K562 (cell line): Measurements from ENCODE around the gene NR5A1. TPM values are rescaled to one million over a fixed set of nuclear protein-coding genes. Genes with fewer than 3 reads are reported as not detected.

ENCODE experiments used
- ESRRA ChIP-seq: fragments of 450-650 bp; IDR thresholded peaks from 2 replicates; pipeline ENCODE4 v1.6.1; 2014; ENCODE audit warnings: low read depth, mild to moderate bottlenecking, moderate library complexity, borderline replicate concordance
- MAFK ChIP-seq: IDR thresholded peaks from 2 replicates; pipeline ENCODE4 v1.6.1; 2011; ENCODE audit warnings: low read length, improper control_type of control experiment
- NR1H2 ChIP-seq: sonication (generic); formaldehyde crosslinking; IDR thresholded peaks from 2 replicates; pipeline ENCODE4 v1.4.0; 2020; ENCODE audit warnings: mild to moderate bottlenecking, missing genetic modification reagents
- SAFB2 ChIP-seq: fragments of 200-400 bp; formaldehyde crosslinking; IDR thresholded peaks from 2 replicates; pipeline ENCODE4 v1.6.1; 2018; ENCODE audit warnings: borderline replicate concordance, low read length, low read depth, moderate library complexity; ENCODE audit not compliant: severe bottlenecking
- SETDB1 ChIP-seq: IDR thresholded peaks from one replicate; pipeline ENCODE4 v1.6.1; 2012; ENCODE audit warnings: low read length, control low read depth, inconsistent platforms
- SMAD1 ChIP-seq: fragments of 150-350 bp; IDR thresholded peaks from 2 replicates; pipeline ENCODE4 v1.6.1; 2014; ENCODE audit warnings: low read length, low read depth; ENCODE audit not compliant: partially characterized antibody
- SNRNP70 ChIP-seq: fragments of 200-400 bp; formaldehyde crosslinking; optimal IDR thresholded peaks from 2 replicates; pipeline ENCODE3; 2017; ENCODE audit warnings: low read depth, low read length
- TAF9B ChIP-seq: fragments of 450-650 bp; IDR thresholded peaks from 2 replicates; pipeline ENCODE4 v1.6.1; 2018; ENCODE audit warnings: mild to moderate bottlenecking; ENCODE audit not compliant: partially characterized antibody
- ZBTB8A ChIP-seq: fragments of 450-650 bp; IDR thresholded peaks from 2 replicates; pipeline ENCODE4 v1.6.1; 2018; ENCODE audit warnings: mild to moderate bottlenecking, moderate library complexity; ENCODE audit not compliant: partially characterized antibody
- ZNF146 ChIP-seq: IDR thresholded peaks from one replicate; pipeline ENCODE4 v1.6.1; 2018; ENCODE audit warnings: missing compliant biosample characterization; ENCODE audit not compliant: unreplicated experiment
- ZNF3 ChIP-seq: fragments of 250-450 bp; sonication (Bioruptor Pico); IDR thresholded peaks from 2 replicates; pipeline ENCODE4 v1.5.0; 2021; ENCODE audit warnings: mild to moderate bottlenecking, moderate library complexity
- ZNF324 ChIP-seq: fragments of 250-450 bp; sonication (Bioruptor Pico); IDR thresholded peaks from 2 replicates; pipeline ENCODE4 v1.4.0; 2020; ENCODE audit warnings: mild to moderate bottlenecking
- ZNF384 ChIP-seq: IDR thresholded peaks from 2 replicates; pipeline ENCODE4 v1.6.1; 2012; ENCODE audit warnings: low read depth, low read length, improper control_type of control experiment
- polyA plus RNA-seq, 8 experiments: library from polyadenylated mRNA; depleted of rRNA in 4 of 8; stranded (reverse) in 5 of 8; unstranded in 3 of 8; fragments of >200 nt; fragmentation: Nextera tagmentation in 2 of 8; fragmentation: Illumina TruSeq in 1 of 8; extraction: Ambion mirVana in 2 of 8; extraction: Trizol in 1 of 8; gene quantifications; 2 replicates each; pipeline versions ENCODE4 v1.2.1 to v1.2.3, GENCODE V29; 2011 to 2014; ENCODE audit warnings: inconsistent platforms in 1 of 8, missing spikeins in 1 of 8
- total RNA-seq, 7 experiments: library from RNA; depleted of rRNA in 6 of 7; stranded (reverse); fragments of >200 nt in 6 of 7; fragmentation: Illumina TruSeq in 2 of 7; extraction: Trizol in 2 of 7; gene quantifications; 2 replicates each; pipeline versions ENCODE4 v1.2.1 to v1.2.3, GENCODE V29; 2011 to 2021; ENCODE audit warnings: low replicate concordance in 1 of 7
- TF ChIP-seq, protein P1 (sequence below): sonication (generic); formaldehyde crosslinking; IDR thresholded peaks from 2 replicates; pipeline ENCODE4 v1.8.0; 2022; ENCODE audit warnings: mild to moderate bottlenecking, missing genetic modification reagents, borderline replicate concordance
- TF ChIP-seq, protein P2 (sequence below): fragments of 250-450 bp; sonication (Bioruptor Pico); IDR thresholded peaks from 2 replicates; pipeline ENCODE4 v1.5.1; 2021; ENCODE audit warnings: mild to moderate bottlenecking
- TF ChIP-seq, protein P3 (sequence below): fragments of 450-650 bp; conservative IDR thresholded peaks from 2 replicates; pipeline ENCODE4 v1.6.1; 2016; ENCODE audit warnings: missing genetic modification characterization, low read depth, mild to moderate bottlenecking, control low read depth, missing compliant biosample characterization
- TF ChIP-seq, protein P4 (sequence below), 2 experiments: fragments of 200-800 bp in 1 of 2; sonication (Bioruptor generic) in 1 of 2; sonication (generic) in 1 of 2; formaldehyde crosslinking in 1 of 2; IDR thresholded peaks in 1 of 2; conservative IDR thresholded peaks in 1 of 2; 2 replicates each; pipeline versions ENCODE4 v1.5.0 to v1.6.1; 2016 to 2020; ENCODE audit warnings: missing compliant biosample characterization in 1 of 2, missing genetic modification characterization in 1 of 2, missing genetic modification reagents in 1 of 2
- TF ChIP-seq, protein P5 (sequence below): sonication (generic); formaldehyde crosslinking; IDR thresholded peaks from 2 replicates; pipeline ENCODE4 v1.8.0; 2023; ENCODE audit warnings: mild to moderate bottlenecking, missing genetic modification reagents

Gene NR5A1
- total and polyA plus RNA-seq, 9 of the 15 experiments (the other 6 are each of a cell fraction or from before 2014, with no cell fraction given): 0.11 to 0.32 (median 0.20) TPM; not detected in 6

DNA sequence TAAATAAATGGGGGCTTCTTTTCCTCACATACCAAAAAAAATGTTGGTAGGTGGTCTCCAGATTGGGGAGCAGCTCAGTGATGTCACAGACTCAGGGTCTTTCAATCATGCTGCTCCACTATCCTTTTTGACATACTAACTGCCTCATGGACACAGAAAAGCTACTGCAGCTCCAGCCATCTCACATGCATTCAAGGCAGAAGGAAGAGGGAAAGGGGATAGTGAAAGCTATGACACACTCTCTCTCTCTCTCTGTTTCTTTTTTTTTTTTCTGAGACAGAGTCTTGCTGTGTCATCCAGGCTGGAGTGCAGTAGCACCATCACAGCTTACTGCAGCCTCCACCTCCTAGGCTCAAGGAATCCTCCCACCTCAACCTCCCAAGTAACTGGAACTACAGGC lies 64.8 kb downstream of the NR5A1 start (continued):
- no peak for TF ChIP-seq MAFK
- no peak for TF ChIP-seq SMAD1
- no peak for TF ChIP-seq NR1H2
- no peak for TF ChIP-seq SAFB2
- TF ChIP-seq, protein P1, sequence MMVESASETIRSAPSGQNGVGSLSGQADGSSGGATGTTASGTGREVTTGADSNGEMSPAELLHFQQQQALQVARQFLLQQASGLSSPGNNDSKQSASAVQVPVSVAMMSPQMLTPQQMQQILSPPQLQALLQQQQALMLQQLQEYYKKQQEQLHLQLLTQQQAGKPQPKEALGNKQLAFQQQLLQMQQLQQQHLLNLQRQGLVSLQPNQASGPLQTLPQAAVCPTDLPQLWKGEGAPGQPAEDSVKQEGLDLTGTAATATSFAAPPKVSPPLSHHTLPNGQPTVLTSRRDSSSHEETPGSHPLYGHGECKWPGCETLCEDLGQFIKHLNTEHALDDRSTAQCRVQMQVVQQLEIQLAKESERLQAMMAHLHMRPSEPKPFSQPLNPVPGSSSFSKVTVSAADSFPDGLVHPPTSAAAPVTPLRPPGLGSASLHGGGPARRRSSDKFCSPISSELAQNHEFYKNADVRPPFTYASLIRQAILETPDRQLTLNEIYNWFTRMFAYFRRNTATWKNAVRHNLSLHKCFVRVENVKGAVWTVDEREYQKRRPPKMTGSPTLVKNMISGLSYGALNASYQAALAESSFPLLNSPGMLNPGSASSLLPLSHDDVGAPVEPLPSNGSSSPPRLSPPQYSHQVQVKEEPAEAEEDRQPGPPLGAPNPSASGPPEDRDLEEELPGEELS (CRISPR knock-in tag): no peak
- no peak for TF ChIP-seq SNRNP70
- TF ChIP-seq, protein P2, sequence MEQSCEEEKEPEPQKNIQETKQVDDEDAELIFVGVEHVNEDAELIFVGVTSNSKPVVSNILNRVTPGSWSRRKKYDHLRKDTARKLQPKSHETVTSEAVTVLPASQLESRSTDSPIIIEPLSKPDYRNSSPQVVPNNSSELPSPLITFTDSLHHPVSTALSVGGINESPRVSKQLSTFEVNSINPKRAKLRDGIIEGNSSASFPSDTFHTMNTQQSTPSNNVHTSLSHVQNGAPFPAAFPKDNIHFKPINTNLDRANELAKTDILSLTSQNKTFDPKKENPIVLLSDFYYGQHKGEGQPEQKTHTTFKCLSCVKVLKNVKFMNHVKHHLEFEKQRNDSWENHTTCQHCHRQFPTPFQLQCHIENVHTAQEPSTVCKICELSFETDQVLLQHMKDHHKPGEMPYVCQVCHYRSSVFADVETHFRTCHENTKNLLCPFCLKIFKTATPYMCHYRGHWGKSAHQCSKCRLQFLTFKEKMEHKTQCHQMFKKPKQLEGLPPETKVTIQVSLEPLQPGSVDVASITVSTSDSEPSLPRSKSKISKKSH (CRISPR knock-in tag): no peak
- no peak for TF ChIP-seq SETDB1
- peak; percentile 84 for TF ChIP-seq ZNF384
- TF ChIP-seq ESRRA: no peak
- TF ChIP-seq ZNF3: no peak
- TF ChIP-seq, protein P3, sequence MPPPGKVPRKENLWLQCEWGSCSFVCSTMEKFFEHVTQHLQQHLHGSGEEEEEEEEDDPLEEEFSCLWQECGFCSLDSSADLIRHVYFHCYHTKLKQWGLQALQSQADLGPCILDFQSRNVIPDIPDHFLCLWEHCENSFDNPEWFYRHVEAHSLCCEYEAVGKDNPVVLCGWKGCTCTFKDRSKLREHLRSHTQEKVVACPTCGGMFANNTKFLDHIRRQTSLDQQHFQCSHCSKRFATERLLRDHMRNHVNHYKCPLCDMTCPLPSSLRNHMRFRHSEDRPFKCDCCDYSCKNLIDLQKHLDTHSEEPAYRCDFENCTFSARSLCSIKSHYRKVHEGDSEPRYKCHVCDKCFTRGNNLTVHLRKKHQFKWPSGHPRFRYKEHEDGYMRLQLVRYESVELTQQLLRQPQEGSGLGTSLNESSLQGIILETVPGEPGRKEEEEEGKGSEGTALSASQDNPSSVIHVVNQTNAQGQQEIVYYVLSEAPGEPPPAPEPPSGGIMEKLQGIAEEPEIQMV (tag): no peak
- TF ChIP-seq, protein P4, sequence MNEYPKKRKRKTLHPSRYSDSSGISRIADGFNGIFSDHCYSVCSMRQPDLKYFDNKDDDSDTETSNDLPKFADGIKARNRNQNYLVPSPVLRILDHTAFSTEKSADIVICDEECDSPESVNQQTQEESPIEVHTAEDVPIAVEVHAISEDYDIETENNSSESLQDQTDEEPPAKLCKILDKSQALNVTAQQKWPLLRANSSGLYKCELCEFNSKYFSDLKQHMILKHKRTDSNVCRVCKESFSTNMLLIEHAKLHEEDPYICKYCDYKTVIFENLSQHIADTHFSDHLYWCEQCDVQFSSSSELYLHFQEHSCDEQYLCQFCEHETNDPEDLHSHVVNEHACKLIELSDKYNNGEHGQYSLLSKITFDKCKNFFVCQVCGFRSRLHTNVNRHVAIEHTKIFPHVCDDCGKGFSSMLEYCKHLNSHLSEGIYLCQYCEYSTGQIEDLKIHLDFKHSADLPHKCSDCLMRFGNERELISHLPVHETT (CRISPR knock-in tag; conservative IDR thresholded peaks at IDR 0.05 in 1 of 2, IDR thresholded peaks at IDR 0.05 in 1 of 2): no peak
- TF ChIP-seq TAF9B: no peak
- no peak for TF ChIP-seq ZNF324 (CRISPR knock-in tag)
- TF ChIP-seq, protein P5, sequence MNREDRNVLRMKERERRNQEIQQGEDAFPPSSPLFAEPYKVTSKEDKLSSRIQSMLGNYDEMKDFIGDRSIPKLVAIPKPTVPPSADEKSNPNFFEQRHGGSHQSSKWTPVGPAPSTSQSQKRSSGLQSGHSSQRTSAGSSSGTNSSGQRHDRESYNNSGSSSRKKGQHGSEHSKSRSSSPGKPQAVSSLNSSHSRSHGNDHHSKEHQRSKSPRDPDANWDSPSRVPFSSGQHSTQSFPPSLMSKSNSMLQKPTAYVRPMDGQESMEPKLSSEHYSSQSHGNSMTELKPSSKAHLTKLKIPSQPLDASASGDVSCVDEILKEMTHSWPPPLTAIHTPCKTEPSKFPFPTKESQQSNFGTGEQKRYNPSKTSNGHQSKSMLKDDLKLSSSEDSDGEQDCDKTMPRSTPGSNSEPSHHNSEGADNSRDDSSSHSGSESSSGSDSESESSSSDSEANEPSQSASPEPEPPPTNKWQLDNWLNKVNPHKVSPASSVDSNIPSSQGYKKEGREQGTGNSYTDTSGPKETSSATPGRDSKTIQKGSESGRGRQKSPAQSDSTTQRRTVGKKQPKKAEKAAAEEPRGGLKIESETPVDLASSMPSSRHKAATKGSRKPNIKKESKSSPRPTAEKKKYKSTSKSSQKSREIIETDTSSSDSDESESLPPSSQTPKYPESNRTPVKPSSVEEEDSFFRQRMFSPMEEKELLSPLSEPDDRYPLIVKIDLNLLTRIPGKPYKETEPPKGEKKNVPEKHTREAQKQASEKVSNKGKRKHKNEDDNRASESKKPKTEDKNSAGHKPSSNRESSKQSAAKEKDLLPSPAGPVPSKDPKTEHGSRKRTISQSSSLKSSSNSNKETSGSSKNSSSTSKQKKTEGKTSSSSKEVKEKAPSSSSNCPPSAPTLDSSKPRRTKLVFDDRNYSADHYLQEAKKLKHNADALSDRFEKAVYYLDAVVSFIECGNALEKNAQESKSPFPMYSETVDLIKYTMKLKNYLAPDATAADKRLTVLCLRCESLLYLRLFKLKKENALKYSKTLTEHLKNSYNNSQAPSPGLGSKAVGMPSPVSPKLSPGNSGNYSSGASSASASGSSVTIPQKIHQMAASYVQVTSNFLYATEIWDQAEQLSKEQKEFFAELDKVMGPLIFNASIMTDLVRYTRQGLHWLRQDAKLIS (CRISPR knock-in tag): no peak
- TF ChIP-seq ZNF146 (CRISPR knock-in tag): no peak
- TF ChIP-seq ZBTB8A: no peak
